Urinary bladder (tissue), 4 donors: ENCODE measurements around the gene ZNF688. TPM values are rescaled to one million over a fixed set of nuclear protein-coding genes. Genes with fewer than 3 reads are reported as not detected.
"Not testable (repeated sequence)": the region's sequence is repeated elsewhere in the genome, so short reads cannot be mapped to it uniquely, and the experiment has no call there.

Source experiments
- DNase-seq: peaks from one replicate; pipeline ENCODE4 v3.0.0-alpha.2; 2015; ENCODE audit errors: extremely low spot score
- H3K27ac ChIP-seq: one replicate; pipeline ENCODE4 v1.5.1; 2013; ENCODE audit warnings: low read depth, mild to moderate bottlenecking, moderate library complexity
- H3K36me3 ChIP-seq: one replicate; pipeline ENCODE4 v1.6.1; 2013; ENCODE audit warnings: mild to moderate bottlenecking, moderate library complexity; ENCODE audit not compliant: insufficient read depth
- H3K4me1 ChIP-seq: one replicate; pipeline ENCODE4 v1.6.1; 2013; ENCODE audit warnings: mild to moderate bottlenecking, moderate library complexity; ENCODE audit not compliant: insufficient read depth
- H3K4me3 ChIP-seq: one replicate; pipeline ENCODE4 v1.5.1; 2013; ENCODE audit warnings: low read depth, low read length
- WGBS: extraction: QIAGEN DNeasy Blood & Tissue Kit; methylation state at CpG from one replicate; pipeline ENCODE4 v1.1.7; 2013; 5-methylcytosine and 5-hydroxymethylcytosine counted together
- polyA plus RNA-seq: library from polyadenylated mRNA; stranded (reverse); fragments of 200-250 nt; gene quantifications from one replicate; pipeline ENCODE4 v1.2.3, GENCODE V29; 2013
- total RNA-seq: library from RNA; depleted of rRNA; stranded (reverse); fragments of >200 nt; gene quantifications from one replicate; pipeline ENCODE4 v1.2.3, GENCODE V29; 2014
- donor health status: healthy with polysubstance abuse.
- donor health status: healthy.

The ZNF688 gene
- total and polyA plus RNA-seq, 2 donors = 10.0 to 15.6 TPM

GRCh38 chr16:30602616-30603277 is 31.2 kb upstream of the ZNF688 start:
- H3K4me3 ChIP-seq = no peak overlapping the region
- H3K36me3 ChIP-seq = peaks cover 5% of the 10 kb centered on the region
- WGBS = 51% methylated on average over 4 of the region's 4 CpGs
- DNase-seq = no peak
- no peak overlapping the region for H3K27ac ChIP-seq
- no peaks in the 10 kb centered on the region for H3K4me1 ChIP-seq

GRCh38 chr16:30601966-30602365 is 30.5 kb upstream of the ZNF688 start:
- no peak overlapping the region for H3K27ac ChIP-seq
- peaks cover 5% of the 10 kb centered on the region for H3K36me3 ChIP-seq
- no peaks in the 10 kb centered on the region for H3K4me1 ChIP-seq
- no peak for DNase-seq
- 79% methylated on average over 4 of the region's 4 CpGs for WGBS
- H3K4me3 ChIP-seq = no peak overlapping the region

GRCh38 chr16:30600929-30601328 is 29.4 kb upstream of the ZNF688 start:
- Histone ChIP-seq H3K4me1 (no peaks in the 10 kb centered on the region), H3K36me3 (peaks cover 5% of the 10 kb centered on the region), H3K27ac (no peak overlapping the region), H3K4me3 (no peak overlapping the region)
- DNase-seq = no peak
- WGBS = 98% methylated on average over 2 of the region's 2 CpGs

- no peak for DNase-seq
- H3K36me3 ChIP-seq = peaks cover 5% of the 10 kb centered on the region
- H3K27ac ChIP-seq = no peak overlapping the region
- 89% methylated on average over 3 of the region's 3 CpGs for WGBS
- no peaks in the 10 kb centered on the region for H3K4me1 ChIP-seq
- H3K4me3 ChIP-seq = no peak overlapping the region
These were observed 28.7 kb upstream of the ZNF688 start for GRCh38 chr16:30600215-30600614.

- WGBS = 98% methylated on average over 4 of the region's 4 CpGs
- no peak overlapping the region for H3K4me3 ChIP-seq
- no peak overlapping the region for H3K27ac ChIP-seq
- H3K4me1 ChIP-seq = no peaks in the 10 kb centered on the region
- DNase-seq = no peak
- H3K36me3 ChIP-seq = no peaks in the 10 kb centered on the region
These were observed 21.4 kb upstream of the ZNF688 start for GRCh38 chr16:30592871-30593270.

- 96% methylated on average over 9 of the region's 9 CpGs for WGBS
- DNase-seq, H3K4me3 ChIP-seq, H3K4me1 ChIP-seq, H3K36me3 ChIP-seq, H3K27ac ChIP-seq: not testable (repeated sequence)
These were observed 19.4 kb upstream of the ZNF688 start for GRCh38 chr16:30590869-30591268.

GRCh38 chr16:30589582-30589981 is 18.1 kb upstream of the ZNF688 start:
- H3K36me3 ChIP-seq, DNase-seq, H3K4me3 ChIP-seq, H3K27ac ChIP-seq, H3K4me1 ChIP-seq: not testable (repeated sequence)
- WGBS = 98% methylated on average over 2 of the region's 2 CpGs

- Histone ChIP-seq H3K4me1 (peaks cover 2% of the 10 kb centered on the region), H3K36me3 (no peaks in the 10 kb centered on the region), H3K27ac (no peak overlapping the region), H3K4me3 (no peak overlapping the region)
- DNase-seq = no peak
- 94% methylated on average over 2 of the region's 2 CpGs for WGBS
These were observed 17.1 kb upstream of the ZNF688 start for GRCh38 chr16:30588651-30589050.

GRCh38 chr16:30585400-30586191 is 14.1 kb upstream of the ZNF688 start, which contains the start of gene ZNF785:
TSS of gene ZNF785 (minus strand) at chr16:30585697. CDS start at chr16:30585611, 86 bp downstream.
- Histone ChIP-seq H3K4me3 (peak within 1 kb of the TSS; percentile 71), H3K27ac (peak within 1 kb of the TSS; percentile 86), H3K36me3 (no peaks in the 10 kb centered on the region), H3K4me1 (peaks cover 2% of the 10 kb centered on the region)
- under 1% methylated on average over 50 of the region's 50 CpGs for WGBS
- DNase-seq = peak; percentile 99

- peak overlapping the region; percentile 71 for H3K4me3 ChIP-seq
- peak overlapping the region; percentile 86 for H3K27ac ChIP-seq
- no peaks in the 10 kb centered on the region for H3K36me3 ChIP-seq
- DNase-seq = no peak
- peaks cover 2% of the 10 kb centered on the region for H3K4me1 ChIP-seq
- 1% methylated on average over 23 of the region's 23 CpGs for WGBS
These were observed 13.5 kb upstream of the ZNF688 start for GRCh38 chr16:30585022-30585399.

GRCh38 chr16:30582611-30583340 is 11.3 kb upstream of the ZNF688 start:
- H3K27ac ChIP-seq = no peak overlapping the region
- 96% methylated on average over 48 of the region's 48 CpGs for WGBS
- DNase-seq = no peak
- H3K36me3 ChIP-seq = no peaks in the 10 kb centered on the region
- H3K4me3 ChIP-seq = no peak overlapping the region
- H3K4me1 ChIP-seq = peaks cover 2% of the 10 kb centered on the region

- H3K4me1 ChIP-seq = peaks cover 2% of the 10 kb centered on the region
- no peak overlapping the region for H3K4me3 ChIP-seq
- WGBS = 84% methylated on average over 7 of the region's 7 CpGs
- no peak overlapping the region for H3K27ac ChIP-seq
- H3K36me3 ChIP-seq = no peaks in the 10 kb centered on the region
- DNase-seq = no peak
These were observed 9.9 kb upstream of the ZNF688 start for GRCh38 chr16:30581457-30581856.

- Histone ChIP-seq H3K4me3 (no peak overlapping the region), H3K27ac (no peak overlapping the region), H3K4me1 (peaks cover 2% of the 10 kb centered on the region), H3K36me3 (no peaks in the 10 kb centered on the region)
- WGBS = 52% methylated on average over 1 of the region's 1 CpG
- DNase-seq = no peak
These were observed 3.2 kb upstream of the ZNF688 start for GRCh38 chr16:30574678-30575077.
